ENCODE results near the gene ZNF547.

ZNF547 gene

GRCh38 chr19:57362997-57363687, at the start of gene ZNF547, which contains the start of gene TRAPPC2B:
Gene ZNF547, plus strand, starts transcription at chr19:57363551. Its CDS starts 5,005 bp downstream, at chr19:57368556.
Gene TRAPPC2B, plus strand, starts transcription at chr19:57363551. Its CDS starts 1,283 bp downstream, at chr19:57364834.
- peak; percentile 96 to 98 for DNase-seq

GRCh38 chr19:57314146-57314545, 49.2 kb upstream of the ZNF547 start:
- no peak for DNase-seq

GRCh38 chr19:57317503-57317902, 45.8 kb upstream of the ZNF547 start:
- DNase-seq = no peak

GRCh38 chr19:57319869-57320179, 43.5 kb upstream of the ZNF547 start:
- no peak for DNase-seq

GRCh38 chr19:57320180-57321084, 42.9 kb upstream of the ZNF547 start, which contains the start of gene ZNF543:
Gene ZNF543, plus strand, starts transcription at chr19:57320472. Its CDS starts 382 bp downstream, at chr19:57320854.
- DNase-seq = peak; percentile 92 to 94

- DNase-seq = no peak
Observed at GRCh38 chr19:57321116-57321515, 42.2 kb upstream of the ZNF547 start.

- no peak for DNase-seq
Observed at GRCh38 chr19:57321751-57322150, 41.6 kb upstream of the ZNF547 start.

- DNase-seq = no peak
Observed at GRCh38 chr19:57324992-57325391, 38.4 kb upstream of the ZNF547 start.

GRCh38 chr19:57327993-57328392, 35.4 kb upstream of the ZNF547 start:
- no peak for DNase-seq

- no peak for DNase-seq
Observed at GRCh38 chr19:57334191-57334590, 29.2 kb upstream of the ZNF547 start.

- DNase-seq = no peak
Observed at GRCh38 chr19:57338877-57339276, 24.5 kb upstream of the ZNF547 start.

- no peak for DNase-seq
Observed at GRCh38 chr19:57342582-57342981, 20.8 kb upstream of the ZNF547 start.

GRCh38 chr19:57348136-57348535, 15.2 kb upstream of the ZNF547 start:
- no peak for DNase-seq

GRCh38 chr19:57350877-57351805, 12.2 kb upstream of the ZNF547 start, which contains the start of gene ZNF304:
Gene ZNF304, plus strand, starts transcription at chr19:57351271. Its CDS starts 394 bp downstream, at chr19:57351665.
- peak; percentile 82 for DNase-seq

GRCh38 chr19:57351867-57352266, 11.5 kb upstream of the ZNF547 start:
- no peak for DNase-seq

GRCh38 chr19:57355916-57356315, 7.4 kb upstream of the ZNF547 start:
- no peak for DNase-seq

- no peak for DNase-seq
Observed at GRCh38 chr19:57357406-57357805, 5.9 kb upstream of the ZNF547 start.

GRCh38 chr19:57359300-57359699, 4.1 kb upstream of the ZNF547 start:
- no peak for DNase-seq

GRCh38 chr19:57362419-57362818, 932 bp upstream of the ZNF547 start:
- DNase-seq = no peak

- no peak for DNase-seq
Observed at GRCh38 chr19:57363688-57364181, 384 bp downstream of the ZNF547 start.

GRCh38 chr19:57366776-57367175, 3.4 kb downstream of the ZNF547 start:
- DNase-seq = no peak

GRCh38 chr19:57374179-57374578, 10.8 kb downstream of the ZNF547 start:
- no peak for DNase-seq

Data from stimulated activated CD4-positive, alpha-beta T cell treated with anti-CD3 and anti-CD28 coated beads, Interleukin-2, amount 100 ng/mL, for 24 hours (primary cell).